HG03108 (cell line): ENCODE data around the gene MRPL43.

ENCODE experiments used
- ATAC-seq: cut with Tn5 transposase; IDR thresholded peaks from one replicate; pipeline ENCODE4 v1.9.1; 2021; ENCODE audit warnings: moderate library complexity; ENCODE audit not compliant: unreplicated experiment

Gene MRPL43

GRCh38 chr10:101005361-101005760 is 18.1 kb upstream of the MRPL43 start:
- ATAC-seq: no peak

- ATAC-seq: no peak
These were observed 16.4 kb upstream of the MRPL43 start for GRCh38 chr10:101003639-101004206.

GRCh38 chr10:101002456-101002855 is 15.2 kb upstream of the MRPL43 start:
- no peak for ATAC-seq

GRCh38 chr10:101001659-101002035 is 14.3 kb upstream of the MRPL43 start:
- no peak for ATAC-seq

GRCh38 chr10:101000915-101001658 is 13.8 kb upstream of the MRPL43 start:
- ATAC-seq: no peak

- no peak for ATAC-seq
These were observed 13.0 kb upstream of the MRPL43 start for GRCh38 chr10:101000127-101000914.

GRCh38 chr10:100999742-101000126 is 12.4 kb upstream of the MRPL43 start, which contains the start of gene LZTS2:
Gene LZTS2 (plus strand): TSS chr10:100999808. CDS start chr10:101002539, 2,731 bp downstream.
- ATAC-seq: no peak

- ATAC-seq: peak; percentile 34
These were observed 11.9 kb upstream of the MRPL43 start for GRCh38 chr10:100998991-100999741.

GRCh38 chr10:100998183-100998990 is 11.1 kb upstream of the MRPL43 start:
- peak; percentile 25 for ATAC-seq

- peak; percentile 26 for ATAC-seq
These were observed 10.3 kb upstream of the MRPL43 start for GRCh38 chr10:100997360-100998182.

GRCh38 chr10:100996678-100997359 is 9.5 kb upstream of the MRPL43 start:
- ATAC-seq: peak; percentile 1

GRCh38 chr10:100995181-100995580 is 7.9 kb upstream of the MRPL43 start:
- ATAC-seq: no peak

- ATAC-seq: no peak
These were observed 6.8 kb upstream of the MRPL43 start for GRCh38 chr10:100993986-100994708.

- no peak for ATAC-seq
These were observed 1.8 kb upstream of the MRPL43 start for GRCh38 chr10:100989088-100989487.

- ATAC-seq: no peak
These were observed 869 bp upstream of the MRPL43 start for GRCh38 chr10:100988166-100988565.

- no peak for ATAC-seq
These were observed 370 bp upstream of the MRPL43 start for GRCh38 chr10:100987685-100988049.

- no peak for ATAC-seq
These were observed 710 bp downstream of the MRPL43 start for GRCh38 chr10:100986623-100986951.

GRCh38 chr10:100985336-100985735 is 2.0 kb downstream of the MRPL43 start:
- ATAC-seq: no peak
